GM18498 (cell line): ENCODE measurements around the gene SCAP.
A peak's percentile ranks its signal among the peaks of the same experiment; 100 is the strongest.
"Not testable (repeated sequence)": the region's sequence is repeated elsewhere in the genome, so short reads cannot be mapped to it uniquely, and the experiment has no call there.

ENCODE experiments used
- ATAC-seq: cut with Tn5 transposase; IDR thresholded peaks from one replicate; pipeline ENCODE4 v1.9.1; 2021; ENCODE audit warnings: mild to moderate bottlenecking, moderate library complexity; ENCODE audit not compliant: unreplicated experiment

Gene SCAP

DNA sequence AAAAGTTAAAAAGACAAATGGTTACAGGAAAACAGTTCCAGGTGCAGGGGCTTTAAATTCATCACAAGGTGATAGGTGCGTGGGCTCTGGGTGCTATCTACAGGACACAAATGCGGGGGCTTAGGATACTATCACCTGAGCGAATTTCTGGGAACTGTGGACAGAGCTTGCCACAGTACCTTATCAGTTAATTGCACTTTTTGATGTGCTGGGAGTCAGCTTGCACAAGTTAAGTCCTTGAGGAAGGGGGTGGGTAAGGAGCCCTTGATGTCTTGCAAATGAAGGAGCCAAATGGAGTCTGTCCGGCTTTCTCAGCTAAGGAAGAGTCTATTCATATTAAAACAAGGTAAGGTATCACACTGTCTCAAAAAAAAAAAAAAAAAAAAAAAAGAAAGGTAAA lies 6.0 kb upstream of the SCAP start:
- not testable (repeated sequence) for ATAC-seq

DNA sequence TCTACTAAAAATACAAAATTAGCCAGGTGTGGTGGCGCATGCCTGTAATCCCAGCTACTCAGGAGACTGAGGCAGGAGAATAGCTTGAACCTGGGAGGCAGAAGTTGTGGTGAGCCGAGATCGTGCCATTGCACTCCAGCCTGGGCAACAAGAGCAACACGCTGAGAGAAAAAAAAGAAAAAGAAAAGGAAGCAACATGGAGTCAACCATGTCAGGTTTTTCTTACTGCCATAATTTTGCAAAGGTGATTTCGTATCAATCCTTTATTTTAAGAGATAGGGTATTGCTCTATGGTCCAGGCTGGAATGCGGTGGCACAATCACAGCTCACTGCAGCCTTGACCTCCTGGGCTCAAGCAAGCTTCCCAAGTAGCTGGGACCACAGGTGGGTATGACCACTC lies 4.5 kb upstream of the SCAP start:
- not testable (repeated sequence) for ATAC-seq

DNA sequence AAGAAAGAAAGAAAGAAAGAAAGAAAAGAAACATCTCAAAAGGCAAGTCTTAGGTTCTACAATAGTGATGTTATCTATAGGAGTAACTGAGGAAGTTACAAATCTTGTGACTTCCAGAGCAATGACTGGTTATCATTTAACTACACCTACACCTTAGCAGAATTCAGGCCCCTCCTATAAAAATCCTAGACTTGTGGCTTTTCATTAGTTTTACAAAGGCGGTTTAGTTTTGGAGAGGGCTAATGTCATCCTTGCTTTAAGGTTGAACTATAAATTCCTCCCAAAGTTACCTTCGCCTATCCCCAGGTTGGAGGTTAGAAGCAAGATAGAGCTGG lies 4.1 kb upstream of the SCAP start:
- no peak for ATAC-seq

DNA sequence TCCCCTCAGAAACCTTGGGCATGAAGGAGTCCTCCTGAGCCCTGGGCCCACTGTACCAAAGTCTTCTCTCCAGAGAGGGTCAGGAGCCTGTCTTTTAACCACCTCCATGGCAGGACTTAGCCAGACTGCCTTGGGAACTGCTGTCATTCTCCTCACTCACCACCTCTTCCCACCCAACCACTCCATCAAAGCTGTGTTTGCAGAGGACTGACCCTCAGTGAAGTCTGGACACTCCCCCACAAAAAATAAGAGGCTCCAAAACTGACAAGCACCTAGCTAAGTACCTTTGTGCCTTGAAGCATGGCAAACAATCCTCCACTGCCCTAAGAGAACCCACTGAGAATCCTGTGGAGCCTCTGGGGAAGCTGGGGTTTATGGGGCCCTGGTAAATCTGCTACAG lies 2.3 kb upstream of the SCAP start:
- no peak for ATAC-seq

DNA sequence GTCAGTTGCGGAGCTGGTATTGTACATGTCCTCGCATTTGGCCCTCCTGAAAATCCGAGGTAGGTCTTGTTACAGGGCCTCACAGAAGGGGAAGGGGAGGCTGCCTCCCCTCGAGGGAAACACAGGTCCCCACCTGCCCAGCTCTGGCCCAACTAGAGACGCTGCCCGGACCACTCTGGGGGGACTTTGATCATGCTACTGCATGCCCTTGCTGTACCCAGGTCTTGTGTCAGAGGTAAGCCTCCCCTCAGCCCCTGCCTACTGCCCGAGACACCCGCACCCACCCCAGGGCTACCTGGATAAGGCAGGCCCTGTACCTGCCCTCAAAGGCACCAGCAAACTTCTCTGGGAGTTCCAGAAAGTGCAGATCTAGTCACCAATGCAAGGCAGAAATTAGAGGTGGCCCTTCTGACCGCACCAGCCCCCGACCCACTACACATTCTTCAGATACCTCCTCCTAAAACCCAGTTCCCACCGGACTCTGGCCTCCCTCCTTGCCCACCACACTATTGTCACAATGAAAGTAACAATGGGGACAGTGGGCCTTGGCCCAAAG lies 981 bp upstream of the SCAP start:
- ATAC-seq, result no peak

DNA sequence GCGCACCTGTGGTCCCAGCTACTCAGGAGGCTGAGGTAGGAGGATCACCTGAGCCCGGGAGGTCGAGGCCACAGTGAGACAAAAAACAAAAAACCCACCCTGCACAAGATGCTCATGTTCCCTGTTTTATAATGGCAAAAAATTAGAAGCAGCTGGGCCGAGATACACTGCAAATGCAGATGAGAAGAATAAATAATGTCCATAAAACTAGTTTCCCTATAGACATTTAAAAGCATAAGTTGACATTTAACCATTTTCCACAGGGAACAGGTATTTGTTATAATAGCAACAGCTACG lies 537 bp upstream of the SCAP start:
- ATAC-seq, result peak; percentile 1

DNA sequence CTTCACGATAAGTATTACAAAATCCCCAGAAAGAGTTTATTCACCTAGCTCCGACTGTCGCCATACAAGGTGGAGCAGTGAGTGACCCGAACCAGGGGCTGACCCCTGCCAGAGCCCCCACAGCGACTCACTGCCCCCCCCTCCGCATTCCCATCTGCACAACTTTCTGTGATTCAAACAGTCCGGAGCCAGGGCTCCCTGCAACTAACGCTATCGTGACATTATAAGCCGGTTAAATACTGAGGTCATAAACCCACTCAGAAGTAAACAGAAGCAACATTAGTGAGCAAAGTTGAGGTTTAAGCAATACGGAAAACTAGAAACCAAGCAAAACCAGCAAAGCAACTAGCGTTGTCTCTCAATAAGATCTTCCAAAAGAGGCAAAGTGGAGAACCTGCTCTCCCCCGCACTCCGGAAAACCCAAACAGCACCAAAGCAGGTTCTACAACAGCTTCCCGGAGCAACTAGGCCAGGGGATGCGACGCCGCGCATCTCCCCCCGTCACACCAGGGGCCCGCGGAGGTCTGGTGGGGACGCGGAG lies 642 bp downstream of the SCAP start:
- ATAC-seq, result no peak

DNA sequence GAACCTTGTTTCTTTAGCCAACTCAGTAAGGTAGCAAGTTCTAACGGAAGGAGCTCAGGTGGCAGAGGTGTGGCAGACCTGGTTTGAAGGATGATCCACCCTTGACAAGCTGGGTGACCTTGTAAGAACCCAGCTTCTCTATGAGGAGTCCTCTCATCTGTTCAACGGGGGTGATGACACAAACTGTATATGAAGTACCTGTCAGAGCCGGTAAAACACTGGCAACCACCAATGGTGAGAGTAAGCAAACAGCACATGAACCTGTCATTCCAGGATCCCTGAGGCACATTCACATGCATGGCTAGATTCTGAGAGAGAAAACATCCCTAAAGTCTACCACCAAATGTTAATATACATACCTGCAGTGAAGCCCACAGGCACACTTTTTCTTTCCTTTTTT lies 2.4 kb downstream of the SCAP start:
- no peak for ATAC-seq

DNA sequence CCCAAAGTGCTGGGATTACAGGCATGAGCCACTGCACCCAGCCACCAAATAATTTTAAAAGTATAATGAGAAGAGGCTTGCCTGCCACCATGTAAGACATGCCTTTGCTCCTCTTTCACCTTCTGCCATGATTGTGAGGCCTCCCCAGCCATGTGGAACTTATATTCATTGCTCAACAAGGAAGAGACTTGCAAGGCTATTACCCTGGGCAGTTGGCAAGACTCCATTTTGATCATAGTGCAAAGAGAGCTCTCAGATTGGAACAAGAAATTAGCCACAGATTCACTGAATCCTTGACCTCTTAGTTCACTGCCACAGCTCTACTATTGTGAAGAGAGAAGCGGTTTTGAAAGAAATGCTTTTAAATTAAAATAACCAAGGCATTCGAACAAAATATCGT lies 6.1 kb downstream of the SCAP start:
- no peak for ATAC-seq

DNA sequence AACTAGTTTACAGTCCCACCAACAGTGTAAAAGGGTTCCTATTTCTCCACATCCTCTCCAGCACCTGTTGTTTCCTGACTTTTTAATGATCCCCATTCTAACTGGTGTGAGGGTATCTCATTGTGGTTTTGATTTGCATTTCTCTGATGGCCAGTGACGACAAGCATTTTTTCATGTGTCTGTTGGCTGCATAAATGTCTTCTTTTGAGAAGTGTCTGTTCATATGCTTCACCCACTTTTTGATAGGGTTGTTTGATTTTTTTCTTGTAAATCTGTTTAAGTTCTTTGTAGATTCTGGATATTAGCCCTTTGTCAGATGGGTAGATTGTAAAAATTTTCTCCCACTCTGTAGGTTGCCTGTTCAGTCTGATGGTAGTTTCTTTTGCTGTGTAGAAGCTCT lies 7.4 kb downstream of the SCAP start:
- not testable (repeated sequence) for ATAC-seq

DNA sequence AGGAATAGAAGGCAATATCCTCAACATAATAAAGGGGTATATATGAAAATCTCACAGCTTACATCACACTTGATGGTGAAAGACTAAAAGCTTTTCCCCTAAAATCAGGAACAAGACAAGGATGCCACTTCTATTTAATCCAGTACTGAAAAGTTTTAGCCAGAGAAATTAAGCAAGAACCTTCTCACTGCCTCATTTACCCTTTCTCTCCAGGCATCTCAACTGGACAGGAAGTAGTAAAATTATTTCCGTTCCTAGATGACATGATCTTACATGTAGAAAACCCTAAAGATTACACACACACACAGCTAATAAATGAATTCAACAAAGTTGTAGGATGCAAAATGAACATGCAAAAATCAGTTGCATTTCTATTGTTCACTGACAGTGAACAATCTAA lies 11.2 kb downstream of the SCAP start:
- no peak for ATAC-seq

DNA sequence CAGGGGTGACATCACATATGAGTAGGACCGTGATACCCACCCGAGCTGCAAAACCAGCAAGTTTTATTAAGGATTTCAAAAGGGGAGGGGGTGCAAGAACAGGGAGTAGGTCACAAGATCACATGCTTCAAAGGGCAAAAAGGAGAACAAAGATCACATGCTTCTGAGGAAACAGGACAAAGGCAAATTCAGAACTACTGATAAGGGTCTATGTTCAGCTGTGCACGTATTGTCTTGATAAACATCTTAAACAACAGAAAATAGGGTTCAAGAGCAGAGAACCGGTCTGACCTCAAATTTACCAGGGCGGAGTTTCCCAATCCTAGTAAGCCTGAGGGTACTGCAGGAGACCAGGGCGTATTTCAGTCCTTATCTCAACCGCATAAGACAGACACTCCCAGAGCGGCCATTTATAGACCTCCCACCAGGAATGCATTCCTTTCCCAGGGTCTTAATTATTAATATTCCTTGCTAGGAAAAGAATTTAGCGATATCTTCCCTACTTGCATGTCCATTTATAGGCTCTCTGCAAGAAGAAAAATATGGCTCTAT lies 16.1 kb downstream of the SCAP start:
- ATAC-seq, result not testable (repeated sequence)

DNA sequence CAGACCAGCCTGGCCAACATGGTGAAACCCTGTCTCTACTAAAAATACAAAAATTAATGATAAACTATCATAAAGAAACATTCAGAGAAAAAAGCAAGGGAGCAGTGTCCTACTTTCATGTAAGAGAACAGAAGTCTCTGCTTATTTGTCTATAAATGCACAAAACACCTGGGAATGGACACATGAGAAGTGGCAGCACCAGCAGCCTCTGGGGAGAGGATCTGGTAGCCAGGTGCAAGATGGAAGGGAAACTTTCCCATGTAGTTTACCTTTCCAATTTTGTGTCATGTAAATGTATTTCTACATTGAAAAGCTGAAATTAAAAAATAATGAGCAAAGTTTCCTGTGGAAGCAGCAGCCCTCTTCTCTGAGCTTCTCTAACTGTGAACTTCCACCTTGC lies 18.8 kb downstream of the SCAP start:
- ATAC-seq, result no peak

DNA sequence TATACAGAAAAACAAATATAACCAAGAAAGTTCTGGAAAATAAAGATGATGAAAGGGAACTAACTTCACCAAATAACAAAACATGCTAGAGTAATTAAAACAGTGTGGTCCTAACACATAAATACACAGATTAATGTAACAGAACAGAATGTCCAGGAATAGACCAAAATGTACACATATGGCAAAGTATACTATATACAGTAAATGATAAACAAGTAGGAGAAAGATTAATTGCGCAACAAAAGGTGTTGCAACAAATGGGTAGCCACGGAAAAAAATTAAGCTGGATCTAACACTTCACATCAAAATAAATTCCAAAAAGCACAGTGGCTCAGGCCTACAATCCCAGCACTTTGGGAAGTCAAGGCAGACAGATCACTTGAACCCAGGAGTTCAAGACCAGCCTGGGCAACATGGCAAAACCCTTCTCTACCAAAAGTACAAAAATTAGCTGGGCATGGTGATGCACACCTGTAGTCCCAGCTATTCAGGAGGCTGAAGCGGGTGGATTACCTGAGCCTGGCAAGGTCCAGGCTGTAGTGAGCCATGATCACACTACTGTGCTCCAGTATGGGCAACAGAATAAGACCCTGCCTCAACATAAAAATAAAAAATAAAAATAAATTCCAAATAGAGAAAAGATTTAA lies 19.8 kb downstream of the SCAP start:
- no peak for ATAC-seq

DNA sequence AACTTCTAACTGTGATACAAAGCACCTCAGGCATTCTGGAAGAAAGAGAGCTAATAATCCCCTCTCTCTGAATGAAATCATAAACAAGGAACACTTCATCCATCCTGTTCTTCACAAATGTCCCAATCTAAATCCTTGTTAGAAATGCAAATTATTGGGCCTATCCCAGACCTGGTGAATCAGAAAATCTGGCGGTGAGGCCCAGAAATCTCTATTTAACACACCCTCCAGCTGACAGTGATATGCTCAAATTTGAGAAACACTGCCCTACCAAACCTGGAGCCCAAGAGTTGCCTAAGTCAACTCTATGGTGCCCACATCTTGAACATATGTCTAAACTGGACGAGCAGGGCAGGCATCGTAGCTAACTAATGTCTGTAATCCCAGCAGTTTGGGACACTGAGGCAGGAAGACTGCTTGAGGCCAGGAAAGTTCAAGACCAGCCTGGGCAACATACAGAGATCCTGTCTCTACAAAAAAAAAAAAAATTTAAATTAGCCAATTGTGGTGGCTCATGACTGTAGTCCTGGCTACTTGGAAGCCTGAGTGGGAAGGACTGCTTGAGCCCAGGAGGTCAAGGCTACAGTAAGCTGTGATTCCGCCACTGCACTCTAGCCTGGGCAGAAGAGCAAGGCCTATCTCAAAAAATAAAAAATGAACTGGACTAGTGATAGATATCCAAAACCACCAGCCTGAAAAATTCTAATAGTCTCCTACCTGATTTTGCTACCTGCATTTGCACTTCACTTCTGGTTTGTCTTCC lies 23.1 kb downstream of the SCAP start:
- ATAC-seq, result no peak

DNA sequence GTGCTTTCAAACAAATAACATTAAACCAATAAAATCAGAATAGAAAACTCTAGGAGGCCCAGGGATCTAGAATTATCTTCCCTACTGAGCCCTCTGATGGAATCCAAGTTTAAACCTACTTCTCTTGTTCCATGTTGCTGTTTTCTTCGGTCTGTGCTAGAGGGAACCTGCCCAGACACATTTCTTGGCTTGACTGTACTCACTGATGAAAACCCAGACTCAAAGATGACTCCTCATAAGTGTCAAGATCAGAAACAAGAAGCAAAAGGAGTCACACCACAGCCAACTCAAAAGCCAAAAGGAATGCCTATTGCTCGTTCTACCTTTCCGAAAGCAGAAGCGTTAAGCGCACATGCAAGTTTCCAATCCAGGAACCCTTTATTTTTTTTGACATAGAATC lies 31.6 kb downstream of the SCAP start:
- ATAC-seq, result no peak

DNA sequence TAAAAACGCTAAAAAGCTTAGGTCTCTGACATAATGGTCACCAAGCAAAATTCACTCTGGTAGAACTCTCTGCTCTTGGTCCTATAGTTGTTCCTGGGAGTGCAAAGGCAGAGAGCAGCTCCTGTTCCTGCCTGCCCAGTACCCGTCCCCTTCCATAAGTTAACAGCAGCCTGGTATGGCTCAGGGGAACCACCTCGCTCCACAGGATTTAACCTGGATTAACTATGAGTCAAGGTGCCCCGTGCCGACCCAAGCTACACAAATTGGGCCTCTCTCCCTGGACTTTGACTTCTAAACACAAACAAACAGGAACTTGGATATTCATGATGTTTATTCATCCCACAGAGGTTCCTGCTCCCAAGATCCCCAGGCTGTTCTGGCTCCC lies 32.1 kb downstream of the SCAP start:
- ATAC-seq, result no peak

DNA sequence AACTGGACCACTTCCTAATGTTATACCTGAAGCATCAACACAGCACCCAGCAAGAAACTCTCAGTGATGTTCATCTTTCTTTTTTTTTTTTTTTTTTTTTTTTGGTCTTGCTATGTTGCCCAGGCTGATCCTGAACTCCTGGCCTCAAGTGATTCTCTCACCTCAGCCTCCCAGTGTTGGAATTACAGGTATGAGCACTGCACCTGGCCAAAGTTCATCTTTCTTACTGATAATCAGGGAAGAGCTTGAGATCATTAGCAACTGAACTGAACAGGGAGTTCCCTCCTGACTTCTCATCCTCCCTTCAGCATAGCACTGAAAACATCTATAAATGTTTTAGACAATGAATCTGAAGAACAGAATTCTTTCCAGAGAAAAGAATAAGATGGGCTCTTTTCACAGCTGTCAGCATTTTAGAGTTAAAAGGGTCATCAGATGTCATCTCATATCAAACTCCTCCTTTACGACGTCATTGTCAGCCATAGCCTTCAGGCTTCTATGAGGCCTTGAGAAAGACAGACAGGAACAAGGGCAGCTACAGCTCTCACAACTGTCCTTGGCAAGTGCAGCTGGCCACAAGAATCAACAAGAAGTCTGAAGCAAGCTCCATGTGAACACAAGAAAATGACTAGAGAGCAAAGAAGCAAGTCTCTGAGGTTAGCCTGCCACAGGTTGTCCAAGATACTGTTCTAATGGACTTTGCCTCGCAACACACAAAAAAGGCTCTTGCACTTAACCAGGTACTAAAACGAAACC lies 33.8 kb downstream of the SCAP start:
- ATAC-seq, result no peak

DNA sequence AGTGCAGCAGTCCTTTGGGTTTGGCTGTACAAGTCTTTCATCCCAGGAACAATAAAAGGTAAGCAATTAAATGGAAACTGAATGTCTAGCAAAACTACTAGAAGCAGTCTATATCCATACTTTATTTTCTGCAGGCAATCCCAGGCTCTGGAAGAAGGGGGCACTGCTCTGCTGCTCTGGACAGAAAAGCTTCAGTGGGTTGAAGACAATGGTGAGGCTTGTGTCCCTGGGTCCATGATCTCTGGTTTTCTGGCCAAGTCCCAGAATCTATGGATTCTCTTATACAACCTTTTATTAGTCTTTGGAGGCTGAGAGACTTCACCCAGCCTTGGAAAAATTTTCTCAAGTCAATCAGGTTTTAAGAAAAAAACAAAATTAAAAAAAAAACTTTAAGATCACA lies 35.6 kb downstream of the SCAP start:
- ATAC-seq, result no peak

DNA sequence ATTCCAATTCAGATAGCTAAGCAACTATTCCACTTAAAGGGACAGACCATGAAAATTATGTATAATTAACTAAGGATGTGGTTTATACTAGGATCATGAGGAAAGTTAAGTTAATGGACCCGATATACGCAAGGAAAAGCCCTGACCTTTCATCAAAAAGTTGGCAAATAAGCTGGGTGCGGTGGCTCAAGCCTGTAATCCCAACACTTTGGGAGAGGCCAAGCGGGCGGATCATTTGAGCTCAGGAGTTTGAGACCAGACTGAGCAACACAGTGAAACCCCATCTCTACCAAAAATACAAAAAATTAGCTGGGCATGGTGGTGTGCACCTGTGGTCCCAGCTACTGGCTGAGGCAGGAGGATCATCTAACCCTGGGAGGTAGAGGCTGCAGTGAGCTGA lies 39.6 kb downstream of the SCAP start:
- no peak for ATAC-seq

DNA sequence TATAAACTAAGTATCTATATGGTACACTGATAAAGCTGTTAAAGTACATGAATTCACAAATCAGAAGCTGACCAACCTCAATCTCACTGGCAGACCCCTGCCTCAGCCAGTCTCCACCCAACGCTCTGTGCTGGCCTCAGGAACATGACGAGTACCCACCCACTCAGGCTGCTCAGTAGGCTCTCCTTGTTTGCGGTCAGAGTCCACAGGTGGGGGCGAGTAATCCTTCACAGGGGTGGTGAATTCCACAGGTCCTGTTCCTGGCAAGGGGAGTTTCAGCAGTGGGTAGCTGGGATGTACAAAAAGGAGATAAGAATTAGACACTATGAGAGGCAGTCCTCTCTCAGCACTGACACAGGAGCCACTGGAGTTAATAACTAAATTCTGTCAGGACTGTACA lies 40.9 kb downstream of the SCAP start:
- ATAC-seq, result no peak

DNA sequence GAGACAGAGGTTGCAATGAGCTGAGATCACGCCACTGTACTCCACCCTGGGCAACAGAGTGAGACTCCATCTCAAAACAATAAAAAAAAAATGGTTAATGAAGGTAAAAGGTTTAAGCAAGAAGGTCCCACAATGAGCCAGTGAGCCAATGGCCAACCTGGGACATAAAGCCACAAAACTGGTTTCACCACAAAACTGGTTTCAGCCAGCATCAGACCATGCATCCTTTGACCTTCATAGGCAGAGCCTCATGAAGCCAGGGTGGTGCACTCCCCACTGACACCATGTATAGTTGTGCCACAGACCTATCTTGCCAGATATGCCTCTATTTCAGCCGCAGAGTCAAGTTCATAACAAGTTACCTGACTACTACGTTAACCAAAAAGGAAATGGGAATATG lies 41.9 kb downstream of the SCAP start:
- no peak for ATAC-seq
